ENCODE results near the gene COL27A1. TPM values are rescaled to one million over a fixed set of nuclear protein-coding genes. Genes with fewer than 3 reads are reported as not detected.

The COL27A1 gene
- total RNA-seq, 2 donors from 2014 or later: 18.5 to 57.1 TPM

GRCh38 chr9:114237247-114237646 lies 81.9 kb downstream of the COL27A1 start:
- H3K4me3 ChIP-seq: no peak overlapping the region
- H3K27ac ChIP-seq: peak overlapping the region in 1 of 2 donors; percentile 67
- no peaks in the 10 kb centered on the region for H3K27me3 ChIP-seq (replicated peaks; ENCODE audit: insufficient read depth)
- H3K36me3 ChIP-seq: no peaks in the 10 kb centered on the region
- no peak for DNase-seq (ENCODE audit: low spot score)
- no peaks in the 10 kb centered on the region for H3K9me3 ChIP-seq
- TF ChIP-seq CTCF (IDR thresholded peaks at IDR 0.05): no peak
- no peak for ATAC-seq (ENCODE audit: insufficient number of reproducible peaks, low FRiP score, low read depth)
- H3K4me1 ChIP-seq (ENCODE audit: control insufficient read depth in 1 of 2, low read depth in 2 of 2): peaks cover 28 to 87% of the 10 kb centered on the region in 2 donors

GRCh38 chr9:114237781-114238180 lies 82.4 kb downstream of the COL27A1 start:
- H3K27ac ChIP-seq: peak overlapping the region; percentile 46 to 67
- no peaks in the 10 kb centered on the region for H3K36me3 ChIP-seq
- H3K4me1 ChIP-seq (ENCODE audit: control insufficient read depth in 1 of 2, low read depth in 2 of 2): peaks cover 28 to 86% of the 10 kb centered on the region in 2 donors
- no peaks in the 10 kb centered on the region for H3K9me3 ChIP-seq
- DNase-seq (ENCODE audit: low spot score) (no peak), ATAC-seq (ENCODE audit: insufficient number of reproducible peaks, low FRiP score, low read depth) (no peak)
- no peak for TF ChIP-seq CTCF (IDR thresholded peaks at IDR 0.05)
- no peaks in the 10 kb centered on the region for H3K27me3 ChIP-seq (replicated peaks; ENCODE audit: insufficient read depth)
- H3K4me3 ChIP-seq: no peak overlapping the region

GRCh38 chr9:114238472-114238871 lies 83.1 kb downstream of the COL27A1 start:
- H3K4me3 ChIP-seq: peak overlapping the region; percentile 29
- DNase-seq (ENCODE audit: low spot score) (peak; percentile 14), ATAC-seq (ENCODE audit: insufficient number of reproducible peaks, low FRiP score, low read depth) (peak; percentile 82)
- no peak for TF ChIP-seq CTCF (IDR thresholded peaks at IDR 0.05)
- H3K36me3 ChIP-seq: no peaks in the 10 kb centered on the region
- H3K9me3 ChIP-seq: no peaks in the 10 kb centered on the region
- H3K4me1 ChIP-seq (ENCODE audit: control insufficient read depth in 1 of 2, low read depth in 2 of 2): peaks cover 28 to 79% of the 10 kb centered on the region in 2 donors
- H3K27me3 ChIP-seq (replicated peaks; ENCODE audit: insufficient read depth): no peaks in the 10 kb centered on the region
- peak overlapping the region; percentile 46 to 67 for H3K27ac ChIP-seq

- peak overlapping the region; percentile 29 for H3K4me3 ChIP-seq
- TF ChIP-seq CTCF (IDR thresholded peaks at IDR 0.05): peak; percentile 26
- no peak for ATAC-seq (ENCODE audit: insufficient number of reproducible peaks, low FRiP score, low read depth)
- H3K27ac ChIP-seq: peak overlapping the region; percentile 7 to 67
- DNase-seq (ENCODE audit: low spot score): no peak
- H3K36me3 ChIP-seq: no peaks in the 10 kb centered on the region
- no peaks in the 10 kb centered on the region for H3K9me3 ChIP-seq
- no peaks in the 10 kb centered on the region for H3K27me3 ChIP-seq (replicated peaks; ENCODE audit: insufficient read depth)
- H3K4me1 ChIP-seq (ENCODE audit: control insufficient read depth in 1 of 2, low read depth in 2 of 2): peaks cover 25 to 72% of the 10 kb centered on the region in 2 donors
Observed at GRCh38 chr9:114238891-114239875, 83.8 kb downstream of the COL27A1 start.

GRCh38 chr9:114240216-114240615 lies 84.9 kb downstream of the COL27A1 start:
- H3K9me3 ChIP-seq: no peaks in the 10 kb centered on the region
- H3K4me1 ChIP-seq (ENCODE audit: control insufficient read depth in 1 of 2, low read depth in 2 of 2): peaks cover 18 to 62% of the 10 kb centered on the region in 2 donors
- no peak for TF ChIP-seq CTCF (IDR thresholded peaks at IDR 0.05)

More at GRCh38 chr9:114240216-114240615, 84.9 kb downstream of the COL27A1 start:
- Histone ChIP-seq H3K27ac (no peak overlapping the region), H3K36me3 (no peaks in the 10 kb centered on the region), H3K27me3 (replicated peaks; ENCODE audit: insufficient read depth) (no peaks in the 10 kb centered on the region), H3K4me3 (no peak overlapping the region)
- no peak for ATAC-seq (ENCODE audit: insufficient number of reproducible peaks, low FRiP score, low read depth)
- no peak for DNase-seq (ENCODE audit: low spot score)
